GM18499 (cell line): ENCODE data around the gene PLEKHN1.

Experiments used
- ATAC-seq: cut with Tn5 transposase; IDR thresholded peaks from one replicate; pipeline ENCODE4 v1.9.1; 2021; ENCODE audit warnings: moderate number of reproducible peaks; ENCODE audit not compliant: insufficient read depth, unreplicated experiment

Gene PLEKHN1

DNA sequence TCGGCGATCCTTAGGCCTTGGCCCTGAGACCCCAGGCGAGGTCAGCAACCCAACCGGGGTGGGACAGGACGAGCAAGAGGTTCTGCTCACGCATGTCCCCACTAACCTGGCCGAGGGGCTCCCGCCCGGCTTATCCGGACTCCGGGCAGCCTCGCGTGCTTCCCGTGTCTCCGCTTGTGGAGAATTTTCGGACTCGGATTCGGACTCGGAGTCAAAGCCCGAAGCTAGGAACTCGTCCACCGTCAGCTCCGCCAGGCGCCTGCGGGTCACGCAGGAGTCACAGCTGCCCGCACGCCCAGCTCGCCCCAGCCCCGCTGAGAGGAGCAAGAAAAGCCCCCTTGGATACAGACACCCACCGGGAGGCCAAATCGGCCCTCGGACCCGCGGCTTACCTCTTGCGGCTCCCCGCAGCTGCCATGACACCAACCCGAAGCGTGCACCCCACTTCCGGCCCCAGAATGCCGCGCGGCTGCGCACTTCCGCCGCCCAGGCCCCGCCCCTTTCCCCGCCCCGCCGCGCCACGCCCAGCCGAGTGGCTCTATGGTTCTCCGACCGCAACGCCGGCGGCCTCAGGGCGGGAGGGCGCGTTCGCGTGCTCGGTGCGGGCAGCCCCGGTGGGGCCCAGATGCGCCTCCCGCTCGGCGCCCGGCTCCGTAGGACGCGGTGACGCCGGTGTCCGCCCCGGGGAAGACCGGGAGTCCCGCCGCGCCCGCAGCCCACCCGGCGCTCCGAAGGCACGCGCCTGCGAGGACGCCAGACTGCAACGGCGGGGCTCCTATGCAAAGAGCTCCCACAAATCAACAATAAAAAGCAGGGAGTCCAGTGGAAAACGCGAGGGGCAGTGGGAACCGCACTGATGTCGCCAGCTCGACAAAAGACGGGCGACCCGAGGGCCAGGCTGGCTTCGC lies 7.2 kb upstream of the PLEKHN1 start, which contains the start of gene NOC2L:
Gene NOC2L (minus strand): TSS at position 434 of the 908 bp plus-strand sequence. CDS start 16 bp downstream, at position 418.
- ATAC-seq: no peak

DNA sequence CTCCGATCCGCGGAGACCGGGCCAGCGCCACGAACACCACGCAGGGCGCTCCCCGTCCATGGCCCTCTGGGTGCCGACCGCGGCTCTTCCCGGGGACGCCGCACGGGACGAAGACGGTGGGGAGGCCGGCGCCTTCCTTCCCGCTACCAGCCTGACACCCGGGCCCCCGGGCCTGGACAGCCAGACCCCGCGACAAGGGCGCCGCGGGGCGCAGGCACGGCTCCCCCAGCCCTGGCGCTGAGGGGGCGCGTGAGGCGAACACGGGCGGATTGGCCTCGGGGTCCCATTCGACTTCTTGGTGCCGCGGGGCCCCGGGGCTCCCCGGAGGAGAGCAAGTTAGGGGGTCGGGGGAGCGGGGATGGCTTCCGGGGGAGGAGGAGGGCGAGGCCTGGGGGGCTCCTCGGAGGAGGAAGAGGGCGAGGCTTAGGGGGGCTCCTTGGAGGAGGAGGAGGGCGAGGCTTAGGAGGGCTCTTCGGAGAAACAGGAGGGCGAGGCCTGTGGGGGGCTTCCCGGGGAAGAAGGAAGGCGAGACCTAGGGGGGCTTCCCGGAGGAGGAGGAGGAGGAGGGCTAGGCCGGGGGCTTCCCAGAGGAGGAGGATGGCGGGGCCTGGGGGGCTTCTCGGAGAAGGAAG lies 6.4 kb upstream of the PLEKHN1 start:
- ATAC-seq: no peak

DNA sequence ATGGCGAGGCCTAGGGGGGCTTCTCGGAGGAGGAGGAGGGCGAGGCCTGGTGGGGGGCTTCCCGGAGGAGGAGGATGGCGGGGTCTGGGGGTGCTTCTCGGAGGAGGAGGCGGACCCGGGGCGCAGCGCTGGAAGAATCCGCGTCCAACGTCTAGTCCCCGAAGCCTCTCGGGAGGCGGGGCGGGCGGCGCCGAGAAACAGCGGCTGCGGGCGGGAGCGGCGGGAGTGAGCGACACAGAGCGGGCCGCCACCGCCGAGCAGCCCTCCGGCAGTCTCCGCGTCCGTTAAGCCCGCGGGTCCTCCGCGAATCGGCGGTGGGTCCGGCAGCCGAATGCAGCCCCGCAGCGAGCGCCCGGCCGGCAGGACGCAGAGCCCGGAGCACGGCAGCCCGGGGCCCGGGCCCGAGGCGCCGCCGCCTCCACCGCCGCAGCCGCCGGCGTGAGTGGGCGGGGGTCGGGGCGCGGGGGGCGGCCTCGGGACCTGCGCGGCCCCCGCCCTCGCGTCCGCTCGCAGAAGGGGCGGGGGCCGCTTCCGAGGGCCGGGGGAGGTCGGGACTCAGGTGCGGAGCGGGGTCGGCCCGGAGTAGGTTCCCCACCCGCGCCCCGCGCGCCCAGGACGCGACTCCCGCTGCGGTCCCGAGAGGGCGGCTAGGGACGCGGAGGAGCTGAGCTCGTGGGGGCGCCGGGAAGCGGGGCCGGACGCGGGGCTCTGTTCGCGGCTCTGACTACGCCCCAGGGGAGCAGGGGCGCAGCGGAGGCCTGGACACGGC lies 5.7 kb upstream of the PLEKHN1 start, which contains the start of gene KLHL17:
Gene KLHL17 (plus strand): TSS at position 222 of the 769 bp plus-strand sequence. CDS start 110 bp downstream, at position 332.
- no peak for ATAC-seq

DNA sequence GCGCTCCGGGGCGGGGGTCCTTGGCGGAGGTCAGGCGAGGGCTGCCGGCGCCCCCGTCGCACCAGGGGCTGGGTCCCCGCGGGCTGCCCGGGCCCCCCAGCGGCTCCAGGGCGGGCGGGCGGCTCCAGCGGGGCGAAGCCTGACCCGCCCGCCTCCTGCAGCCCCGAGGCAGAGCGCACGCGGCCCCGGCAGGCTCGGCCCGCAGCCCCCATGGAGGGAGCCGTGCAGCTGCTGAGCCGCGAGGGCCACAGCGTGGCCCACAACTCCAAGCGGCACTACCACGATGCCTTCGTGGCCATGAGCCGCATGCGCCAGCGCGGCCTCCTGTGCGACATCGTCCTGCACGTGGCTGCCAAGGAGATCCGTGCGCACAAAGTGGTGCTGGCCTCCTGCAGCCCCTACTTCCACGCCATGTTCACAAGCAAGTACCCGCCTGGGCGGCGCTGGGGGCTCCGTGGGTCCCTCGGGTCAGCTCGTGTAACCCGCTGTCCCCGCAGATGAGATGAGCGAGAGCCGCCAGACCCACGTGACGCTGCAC lies 5.1 kb upstream of the PLEKHN1 start:
- ATAC-seq: no peak

DNA sequence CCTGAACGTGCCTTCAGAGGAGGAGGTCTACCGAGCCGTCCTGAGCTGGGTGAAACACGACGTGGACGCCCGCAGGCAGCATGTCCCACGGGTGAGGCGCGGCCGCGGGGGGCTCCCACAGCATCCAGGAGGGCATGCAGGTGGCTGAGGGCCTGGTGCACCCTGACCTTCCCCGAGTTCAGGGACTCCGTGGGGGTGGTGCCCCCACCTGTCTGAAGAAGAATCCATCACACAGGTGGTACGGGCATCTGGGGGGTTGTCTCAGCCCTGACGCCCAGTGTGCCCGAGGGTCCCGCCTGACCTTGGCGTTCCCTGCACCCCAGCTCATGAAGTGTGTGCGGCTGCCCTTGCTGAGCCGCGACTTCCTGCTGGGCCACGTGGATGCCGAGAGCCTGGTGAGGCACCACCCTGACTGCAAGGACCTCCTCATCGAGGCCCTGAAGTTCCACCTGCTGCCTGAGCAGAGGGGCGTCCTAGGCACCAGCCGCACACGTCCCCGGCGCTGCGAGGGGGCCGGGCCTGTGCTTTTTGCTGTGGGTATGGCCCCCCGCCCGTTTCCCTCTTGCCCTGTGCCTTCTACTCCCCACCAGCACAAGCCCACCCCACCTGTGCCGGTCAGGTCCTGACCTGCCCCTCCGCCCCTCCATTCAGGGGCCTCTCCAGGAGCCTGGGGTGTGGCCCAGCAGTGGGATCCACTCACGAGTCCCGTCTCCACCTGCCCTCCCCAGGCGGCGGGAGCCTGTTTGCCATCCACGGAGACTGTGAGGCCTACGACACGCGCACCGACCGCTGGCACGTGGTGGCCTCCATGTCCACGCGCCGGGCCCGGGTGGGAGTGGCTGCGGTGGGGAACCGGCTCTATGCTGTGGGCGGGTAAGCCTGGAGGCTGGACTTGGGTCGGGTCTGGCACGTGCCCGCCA lies 3.6 kb upstream of the PLEKHN1 start:
- ATAC-seq: no peak

DNA sequence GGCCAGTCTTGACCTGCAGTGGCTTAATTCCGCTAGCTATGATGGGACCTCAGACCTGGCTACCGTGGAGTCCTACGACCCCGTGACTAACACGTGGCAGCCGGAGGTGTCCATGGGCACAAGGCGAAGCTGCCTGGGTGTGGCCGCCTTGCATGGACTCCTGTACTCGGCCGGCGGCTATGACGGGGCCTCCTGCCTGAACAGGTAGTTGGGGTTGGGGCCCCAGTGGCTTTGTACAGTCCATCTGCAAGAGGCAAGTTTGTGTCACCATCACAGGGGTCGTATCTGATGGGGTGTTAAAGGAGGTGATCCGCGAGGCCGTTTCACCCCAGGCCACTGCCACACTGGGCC lies 3.0 kb upstream of the PLEKHN1 start:
- ATAC-seq: no peak

DNA sequence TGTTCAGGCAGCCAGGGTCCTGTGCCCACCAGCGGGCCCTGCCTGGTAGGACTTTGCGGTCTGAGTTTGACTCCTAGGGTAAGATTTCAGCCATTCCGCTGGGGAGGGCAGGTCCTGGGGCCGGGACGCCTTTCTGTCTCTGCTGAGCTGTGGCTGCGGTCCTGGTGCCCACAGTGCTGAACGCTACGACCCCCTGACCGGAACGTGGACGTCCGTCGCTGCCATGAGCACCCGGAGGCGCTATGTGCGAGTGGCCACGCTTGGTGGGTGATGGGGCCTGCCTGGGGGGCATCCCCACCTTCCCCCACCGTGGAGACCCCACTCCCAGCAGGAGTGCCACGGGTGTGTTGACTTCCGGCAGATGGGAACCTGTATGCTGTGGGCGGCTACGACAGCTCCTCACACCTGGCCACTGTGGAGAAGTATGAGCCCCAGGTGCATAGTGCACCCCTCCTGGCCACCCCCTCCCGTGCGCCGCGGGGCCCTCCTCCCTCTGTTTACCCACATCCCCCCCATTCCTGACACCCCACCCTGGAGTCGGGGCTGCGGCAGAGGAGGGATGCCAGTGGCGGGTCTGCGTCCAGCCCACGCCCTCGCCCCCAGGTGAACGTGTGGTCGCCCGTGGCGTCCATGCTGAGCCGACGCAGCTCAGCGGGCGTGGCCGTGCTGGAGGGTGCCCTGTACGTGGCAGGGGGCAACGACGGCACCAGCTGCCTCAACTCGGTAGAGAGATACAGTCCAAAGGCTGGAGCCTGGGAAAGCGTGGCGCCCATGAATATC lies 2.3 kb upstream of the PLEKHN1 start:
- ATAC-seq: no peak

DNA sequence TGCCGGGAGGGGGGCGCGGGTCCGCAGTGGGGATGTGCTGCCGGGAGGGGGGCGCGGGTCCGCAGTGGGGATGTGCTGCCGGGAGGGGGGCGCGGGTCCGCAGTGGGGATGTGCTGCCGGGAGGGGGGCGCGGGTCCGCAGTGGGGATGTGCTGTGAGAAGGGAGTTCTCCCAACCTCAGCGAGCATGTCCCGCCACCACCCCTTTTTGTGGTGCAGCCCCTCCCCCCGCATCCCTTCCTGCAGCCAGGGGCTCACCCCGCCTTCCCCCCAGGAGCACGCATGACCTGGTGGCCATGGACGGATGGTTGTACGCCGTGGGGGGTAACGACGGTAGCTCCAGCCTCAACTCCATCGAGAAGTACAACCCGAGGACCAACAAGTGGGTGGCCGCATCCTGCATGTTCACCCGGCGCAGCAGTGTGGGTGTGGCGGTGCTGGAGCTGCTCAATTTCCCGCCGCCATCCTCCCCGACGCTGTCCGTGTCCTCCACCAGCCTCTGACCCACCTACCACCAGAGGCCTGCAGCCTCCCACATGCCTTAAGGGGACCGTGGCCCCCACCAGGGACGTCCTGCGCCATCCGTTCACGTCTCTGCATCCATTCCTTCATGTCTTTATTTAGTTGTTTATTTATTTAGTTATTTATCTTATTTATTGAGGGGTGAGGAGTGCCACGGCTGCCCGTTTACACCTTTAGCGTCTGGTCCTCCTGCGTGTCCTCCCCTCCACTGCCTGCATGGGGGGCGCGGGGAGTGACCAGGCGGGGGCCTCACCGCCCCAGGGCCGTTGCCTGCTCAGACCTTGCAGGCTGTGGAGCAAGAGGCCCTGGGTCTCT lies 1.4 kb upstream of the PLEKHN1 start:
- no peak for ATAC-seq

DNA sequence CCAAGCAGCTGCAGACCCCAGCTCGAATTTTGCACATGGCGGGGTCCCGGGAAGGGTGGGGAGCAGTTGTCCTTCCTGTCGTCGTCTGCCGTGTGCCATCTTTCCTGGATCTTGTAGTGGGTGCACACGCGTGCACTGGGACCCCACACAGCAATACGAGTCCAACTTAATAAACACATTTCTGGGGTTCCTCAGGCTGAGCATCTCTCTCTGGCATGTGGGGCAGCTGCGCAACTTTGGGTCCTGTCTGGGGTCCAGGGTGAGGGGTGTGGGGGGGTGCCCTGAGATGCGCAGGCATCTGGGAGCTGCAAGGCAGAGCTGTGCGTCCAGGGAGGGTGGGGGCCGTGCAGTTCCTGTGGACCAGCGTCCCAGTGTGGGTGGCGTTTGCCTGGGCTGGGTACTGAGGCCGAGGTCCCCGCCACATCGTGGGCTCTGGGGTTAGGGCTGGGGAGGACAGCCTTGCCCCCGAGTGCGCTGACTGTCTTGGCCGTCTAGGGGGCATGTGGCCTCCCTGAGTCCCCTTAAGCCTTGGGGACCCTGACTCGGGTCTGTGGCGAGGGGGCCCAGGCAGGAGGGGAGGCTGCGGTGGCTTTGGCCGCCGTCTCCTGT lies 652 bp upstream of the PLEKHN1 start:
- ATAC-seq: no peak

DNA sequence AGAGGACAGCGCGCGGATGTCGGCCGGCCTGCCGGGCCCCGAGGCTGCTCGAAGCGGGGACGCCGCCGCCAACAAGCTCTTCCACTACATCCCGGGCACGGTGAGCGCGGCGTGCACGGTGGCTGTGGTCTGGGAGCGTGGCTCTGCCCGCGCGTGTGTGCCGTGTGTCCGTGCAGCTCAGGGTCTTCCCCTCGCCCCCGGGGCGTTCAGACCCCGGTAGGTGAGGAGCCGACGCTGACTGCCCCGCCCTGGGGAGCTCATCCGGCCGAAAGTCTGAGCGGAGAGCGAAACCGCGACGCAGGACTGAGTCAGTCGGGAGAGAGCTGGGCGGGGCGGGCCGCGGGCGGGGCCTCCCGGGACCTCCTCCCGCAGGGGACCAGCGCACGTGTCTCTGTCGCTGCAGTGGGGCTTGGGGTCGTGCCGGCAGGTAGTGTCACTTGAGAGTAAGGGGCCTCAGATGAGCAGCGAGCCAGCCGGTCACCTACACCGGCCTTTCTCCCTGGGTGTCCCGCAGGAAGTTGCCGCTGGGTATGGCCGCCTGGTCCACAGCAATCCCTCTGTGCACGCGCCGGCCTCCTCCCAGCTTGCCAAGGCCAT lies 520 bp downstream of the PLEKHN1 start:
- no peak for ATAC-seq

DNA sequence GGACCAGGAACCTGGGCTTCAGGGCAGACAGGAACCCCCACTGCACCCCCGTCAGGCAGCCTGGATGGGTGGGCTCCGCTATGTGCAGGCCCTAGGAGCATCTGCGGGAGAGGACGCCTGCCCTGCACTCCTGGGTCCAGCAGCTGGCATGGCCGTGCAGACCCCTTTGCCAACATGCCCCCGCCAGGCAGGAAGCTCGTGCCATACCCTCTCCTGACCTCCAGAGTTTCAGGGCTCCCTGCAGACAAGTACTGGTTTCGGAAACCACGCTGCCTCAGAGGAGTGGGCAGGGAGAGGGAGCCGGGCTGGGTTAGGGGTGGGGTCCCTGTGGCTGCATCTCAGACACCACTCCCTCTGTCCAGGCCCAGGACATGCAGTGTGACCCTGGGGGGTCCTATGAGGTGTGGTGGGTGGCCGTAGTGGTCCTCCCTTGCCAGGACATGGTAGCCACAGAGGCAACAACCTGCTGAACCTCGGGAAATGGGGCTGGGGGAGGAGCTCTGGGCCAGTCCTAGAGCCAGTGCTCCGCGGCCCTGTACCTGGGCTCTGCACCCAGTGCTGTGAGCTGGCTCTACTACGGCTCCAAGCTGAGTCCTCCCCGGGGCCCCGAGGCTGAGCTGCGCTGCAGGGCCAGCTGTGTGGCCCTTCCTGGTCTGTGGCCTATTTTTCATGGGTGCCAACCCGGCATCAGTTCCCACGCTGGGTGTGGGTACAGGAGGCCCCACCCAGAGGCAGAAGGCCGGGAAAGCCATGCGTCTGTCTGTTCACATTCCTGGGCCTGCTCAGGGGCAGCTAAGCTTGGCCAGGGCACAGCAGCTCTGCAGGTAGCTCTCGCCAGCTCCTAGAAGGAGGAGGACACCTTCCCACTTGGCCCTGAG lies 1.4 kb downstream of the PLEKHN1 start:
- no peak for ATAC-seq

DNA sequence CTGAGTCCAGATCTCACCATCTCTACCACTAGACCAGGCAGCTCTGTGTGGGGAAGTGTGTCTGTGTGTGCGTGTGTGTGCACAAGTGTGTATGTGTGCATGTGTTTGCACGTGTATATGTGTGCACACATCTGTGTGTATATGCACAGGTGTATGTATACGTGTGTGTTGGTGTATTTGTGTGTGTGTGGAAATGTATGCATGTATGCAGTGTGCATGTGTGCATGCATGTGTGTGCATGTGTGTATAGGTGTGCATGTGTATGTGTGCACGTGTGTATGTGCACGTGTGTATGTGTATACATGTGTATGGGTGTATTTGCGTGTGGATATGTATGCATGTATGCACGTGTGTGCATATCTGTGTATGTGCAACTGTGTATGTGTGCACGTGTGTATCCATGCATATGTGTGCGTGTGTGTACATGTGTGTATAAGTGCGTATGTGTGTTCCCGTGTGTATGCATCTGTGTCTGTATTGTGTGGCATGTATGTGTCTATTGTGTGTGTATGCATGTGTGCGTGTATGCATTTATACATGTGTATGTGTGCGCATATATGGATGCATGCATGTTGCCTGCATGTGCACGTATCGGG lies 3.1 kb downstream of the PLEKHN1 start:
- ATAC-seq: no peak

DNA sequence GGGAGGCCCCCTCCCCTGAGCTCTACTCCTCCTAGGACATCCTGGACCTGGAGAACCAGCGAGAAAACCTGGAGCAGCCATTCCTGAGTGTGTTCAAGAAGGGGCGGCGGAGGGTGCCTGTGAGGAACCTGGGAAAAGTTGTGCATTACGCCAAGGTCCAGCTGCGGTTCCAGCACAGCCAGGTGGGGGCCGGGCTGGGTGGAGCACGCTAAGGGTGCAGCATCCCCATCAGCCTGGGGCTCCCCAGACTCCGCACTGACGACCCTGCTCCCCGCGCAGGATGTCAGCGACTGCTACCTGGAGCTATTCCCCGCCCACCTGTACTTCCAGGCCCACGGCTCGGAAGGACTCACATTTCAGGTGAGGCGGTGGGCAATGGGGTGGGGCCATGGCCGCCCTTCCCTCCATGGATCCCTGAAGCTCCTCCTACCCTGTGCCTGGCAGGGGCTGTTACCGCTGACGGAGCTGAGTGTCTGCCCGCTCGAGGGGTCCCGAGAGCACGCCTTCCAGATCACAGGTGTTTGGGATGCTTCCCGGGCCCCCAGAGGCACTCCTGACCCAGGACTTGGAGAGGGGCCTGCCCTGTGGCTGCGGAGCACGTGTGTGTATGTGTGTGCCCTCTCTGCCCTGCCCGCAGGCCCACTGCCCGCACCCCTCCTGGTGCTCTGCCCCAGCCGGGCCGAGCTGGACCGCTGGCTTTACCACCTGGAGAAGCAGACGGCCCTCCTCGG lies 4.1 kb downstream of the PLEKHN1 start:
- ATAC-seq: no peak

DNA sequence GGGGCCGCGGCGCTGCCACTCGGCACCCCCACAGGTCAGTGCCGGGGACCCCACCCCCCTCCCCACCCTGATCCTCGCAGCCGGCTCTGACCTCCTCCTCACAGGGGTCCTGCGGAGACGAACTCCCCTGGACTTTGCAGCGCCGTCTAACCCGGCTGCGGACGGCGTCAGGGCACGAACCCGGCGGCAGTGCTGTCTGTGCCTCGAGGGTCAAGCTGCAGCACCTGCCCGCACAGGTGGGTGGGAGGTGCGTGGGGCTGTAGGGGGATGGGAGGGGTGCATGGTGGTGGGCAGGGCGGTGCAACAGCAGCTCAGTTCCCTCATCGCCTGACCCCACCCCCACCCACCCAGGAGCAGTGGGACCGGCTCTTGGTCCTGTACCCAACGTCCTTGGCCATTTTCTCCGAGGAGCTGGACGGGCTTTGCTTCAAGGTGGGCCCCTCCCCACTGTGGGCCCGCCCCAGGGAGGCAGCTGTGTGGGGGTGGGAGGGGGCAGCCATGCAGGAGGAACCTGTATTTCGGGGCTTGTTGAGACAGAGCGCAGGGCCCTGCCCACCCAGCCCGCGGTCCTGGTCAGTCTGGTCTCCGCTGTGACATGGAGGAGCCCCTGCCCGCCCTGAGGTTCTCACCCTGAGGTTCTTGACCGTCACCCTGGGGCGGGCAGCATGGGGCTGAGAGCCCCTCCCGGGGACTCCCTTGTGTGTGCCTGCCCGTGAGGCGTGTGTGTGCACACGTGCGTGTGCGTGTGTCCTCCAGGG lies 4.9 kb downstream of the PLEKHN1 start:
- no peak for ATAC-seq
